ENCODE results near the gene POTEJ.
"Not testable (repeated sequence)": the region's sequence is repeated elsewhere in the genome, so short reads cannot be mapped to it uniquely, and the experiment has no call there.

GRCh38 chr2:130582970-130583369, 28.3 kb upstream of the POTEJ start:
- not testable (repeated sequence) for TF ChIP-seq RAD21 (IDR thresholded peaks at IDR 0.05); CTCF (IDR thresholded peaks at IDR 0.05; ENCODE audit: low read depth, low read length, missing input control); REST (IDR thresholded peaks at IDR 0.05); ATF3 (IDR thresholded peaks at IDR 0.05); YY1 (IDR thresholded peaks at IDR 0.05); RXRA (IDR thresholded peaks at IDR 0.05); TAF1 (conservative IDR thresholded peaks at IDR 0.05)

All from liver (tissue), 3 donors.